GM21367 (cell line): ENCODE data around the gene TMEM245.

Experiments used
- ATAC-seq: cut with Tn5 transposase; IDR thresholded peaks from one replicate; pipeline ENCODE4 v1.9.1; 2021; ENCODE audit not compliant: unreplicated experiment

Gene TMEM245

DNA sequence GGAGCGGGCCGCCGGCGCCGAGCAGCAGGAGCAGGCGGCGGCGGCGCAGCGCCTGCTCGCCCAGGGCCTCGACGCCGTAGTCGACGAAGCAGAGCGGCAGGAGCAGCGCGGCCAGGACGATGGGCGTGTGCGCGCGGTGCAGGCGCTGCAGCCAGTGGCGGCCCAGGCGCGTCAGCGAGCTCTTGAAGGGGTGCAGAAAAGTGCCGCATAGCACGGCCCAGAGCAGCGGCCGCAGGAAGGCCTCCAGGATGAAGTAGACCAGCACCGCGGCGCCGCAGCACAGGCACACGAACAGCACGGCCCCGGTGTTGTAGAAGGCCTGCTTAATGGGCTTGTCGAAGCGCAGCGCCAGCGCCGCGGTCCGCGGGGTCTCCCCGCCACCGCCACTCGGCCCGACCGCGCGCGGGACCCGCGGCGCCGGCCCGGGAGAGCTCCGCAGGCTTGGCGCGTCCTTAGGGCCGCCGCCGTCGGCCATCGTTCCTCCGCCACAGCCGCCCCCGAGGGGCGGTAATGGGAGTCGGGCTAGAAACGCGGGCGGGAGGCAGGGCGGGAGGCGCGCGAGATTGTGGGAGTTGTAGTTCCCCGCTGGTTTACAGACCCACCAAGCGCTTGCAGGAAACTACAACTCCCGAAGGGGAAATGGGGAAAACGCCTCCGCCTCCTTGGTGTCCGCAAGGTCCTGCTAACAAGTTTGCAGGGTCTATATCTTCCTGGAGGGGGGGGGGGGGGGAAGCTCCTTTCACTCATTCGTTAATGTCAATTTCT lies at the start of gene TMEM245:
TMEM245 (minus strand) TSS at position 509 of the 765 bp plus-strand sequence; CDS start at position 475, 34 bp downstream.
- peak; percentile 88 for ATAC-seq

GRCh38 chr9:109168170-109168569 lies 48.4 kb upstream of the TMEM245 start:
- ATAC-seq = no peak

DNA sequence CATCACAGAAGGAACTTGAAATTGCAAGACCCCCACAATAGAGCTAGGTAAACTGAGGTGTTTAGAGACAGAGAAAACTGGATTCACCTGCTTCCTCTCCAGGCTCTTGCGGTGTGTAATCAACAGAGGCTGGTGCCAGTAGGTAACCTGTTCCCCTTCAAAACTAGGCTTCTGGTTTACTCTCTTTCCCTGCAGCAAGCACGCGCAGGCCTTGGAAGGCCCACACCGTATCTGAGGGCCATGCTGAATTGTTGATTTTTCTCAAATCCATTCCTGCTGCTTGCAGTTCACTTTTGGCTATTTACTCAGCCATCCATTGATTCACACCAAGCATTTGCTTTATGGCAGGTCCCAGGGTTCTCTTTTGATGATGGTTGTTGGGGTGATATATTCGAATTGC lies 48.0 kb upstream of the TMEM245 start:
- ATAC-seq = no peak

GRCh38 chr9:109166771-109167601 lies 47.2 kb upstream of the TMEM245 start, which contains the start of gene FRRS1L:
Gene FRRS1L, minus strand, starts transcription at chr9:109167249. Its CDS starts 111 bp downstream, at chr9:109167138.
- ATAC-seq = no peak

GRCh38 chr9:109166171-109166770 lies 46.5 kb upstream of the TMEM245 start:
- no peak for ATAC-seq

DNA sequence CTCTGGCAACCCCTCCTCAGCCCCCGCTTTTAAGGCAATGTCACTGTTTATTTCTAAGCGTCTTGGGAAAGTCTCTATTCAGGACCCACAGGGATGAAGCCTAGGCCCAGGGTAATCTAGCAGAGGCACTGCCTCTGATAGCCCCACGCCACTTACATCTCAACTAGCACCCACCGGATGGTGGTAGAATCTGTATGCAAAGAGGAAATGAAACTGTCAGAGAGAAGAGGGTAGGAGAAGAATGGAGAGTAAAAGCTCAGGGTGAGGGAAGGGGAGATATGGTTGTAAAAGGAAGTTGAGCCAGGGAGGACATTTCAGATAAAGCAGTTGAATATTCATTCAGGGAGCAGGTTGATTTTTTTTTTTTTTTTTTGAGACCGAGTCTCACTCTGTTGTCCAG lies 44.3 kb upstream of the TMEM245 start:
- peak; percentile 75 for ATAC-seq

DNA sequence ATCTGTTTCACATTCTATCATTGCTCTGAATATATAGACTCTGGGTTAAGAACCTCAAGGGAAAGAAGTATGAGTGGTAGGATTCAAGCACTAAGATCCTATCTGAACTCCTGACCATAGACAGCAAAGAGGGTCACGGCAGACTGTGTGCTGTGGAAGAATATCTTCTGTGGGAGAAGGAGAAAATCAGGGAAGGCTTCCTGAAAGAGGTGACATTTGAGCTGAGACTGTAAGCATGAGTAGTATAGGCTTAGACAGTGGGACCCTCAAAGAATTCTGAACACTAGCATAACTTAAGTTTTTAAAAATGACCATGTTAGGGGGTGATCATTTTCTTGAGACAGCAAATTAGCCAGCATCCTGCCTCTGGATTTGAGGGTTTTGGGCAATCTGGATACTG lies 43.4 kb upstream of the TMEM245 start:
- ATAC-seq = no peak

DNA sequence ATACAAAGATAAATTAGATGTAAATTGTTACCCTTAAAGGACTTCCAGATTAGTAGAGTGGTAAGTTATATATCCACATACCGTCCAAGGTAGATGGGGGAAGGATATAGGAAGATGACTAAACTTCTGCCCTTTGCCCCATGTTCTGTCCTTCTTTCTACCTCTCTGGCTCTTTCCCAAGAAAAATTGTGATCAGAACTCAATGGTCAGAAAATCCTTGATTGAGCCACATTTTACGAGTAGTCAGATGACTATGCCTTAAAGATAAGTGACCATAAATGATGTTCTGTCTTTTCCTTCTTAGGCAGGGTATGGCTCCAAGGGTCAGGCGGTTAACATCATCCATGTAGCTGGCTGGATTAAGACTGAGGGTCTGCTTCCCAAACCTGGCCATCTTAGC lies 42.9 kb upstream of the TMEM245 start:
- no peak for ATAC-seq

- ATAC-seq = no peak
Observed at GRCh38 chr9:109161471-109161870, 41.7 kb upstream of the TMEM245 start.

DNA sequence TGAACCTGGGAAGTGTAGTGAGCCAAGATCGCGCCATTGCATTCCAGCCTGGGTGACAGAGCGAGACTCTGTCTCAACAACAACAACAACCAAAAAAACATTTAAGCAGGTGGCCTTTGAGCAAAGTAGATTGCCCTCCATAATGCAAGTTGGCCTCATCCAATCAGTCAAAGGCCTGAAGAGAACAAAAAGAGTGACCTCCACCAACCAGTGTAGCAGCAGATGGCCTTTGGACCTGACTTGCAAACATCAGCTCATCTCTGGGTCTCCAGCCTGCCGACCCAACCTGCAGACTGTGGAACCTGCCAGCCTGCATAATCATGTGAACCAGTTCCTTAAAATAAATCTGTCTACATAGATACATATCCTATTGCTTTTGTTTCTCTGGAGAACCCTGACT lies 39.8 kb upstream of the TMEM245 start:
- no peak for ATAC-seq

DNA sequence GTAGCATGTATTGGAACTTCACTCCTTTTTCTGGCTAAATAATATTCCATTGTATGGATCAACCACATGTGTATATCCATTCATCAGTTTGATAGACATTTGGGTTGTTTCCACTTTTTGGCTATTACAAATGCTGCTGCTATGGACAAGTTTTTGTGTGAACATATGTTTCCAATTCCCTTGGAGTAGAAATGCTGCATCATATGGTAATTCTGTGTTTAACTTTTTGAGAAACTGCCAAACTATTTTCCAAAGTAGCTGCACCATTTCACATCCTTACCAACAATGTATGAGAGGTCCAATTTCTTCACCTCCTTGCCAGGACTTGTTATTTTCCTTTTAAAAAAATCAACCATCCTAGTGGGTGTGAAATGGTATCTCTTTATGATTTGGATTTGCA lies 38.9 kb upstream of the TMEM245 start:
- no peak for ATAC-seq

DNA sequence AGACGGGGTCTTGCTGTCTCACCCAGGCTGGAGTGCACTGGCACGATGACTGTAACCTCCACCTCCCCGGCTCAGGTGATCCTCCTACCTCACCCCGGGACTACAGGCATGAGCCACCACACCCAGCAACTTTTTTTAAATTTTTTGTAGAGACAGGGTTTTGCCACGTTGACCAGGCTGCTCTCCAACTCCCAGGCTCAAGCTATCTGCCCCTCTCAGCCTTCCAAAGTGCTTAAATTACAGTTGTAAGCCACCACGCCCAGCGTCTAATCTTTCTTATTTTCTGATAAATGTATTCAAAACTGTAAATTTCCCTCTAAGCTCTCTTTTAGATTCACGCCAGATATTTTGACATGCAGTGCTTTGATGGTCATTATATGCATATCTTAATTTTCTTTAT lies 37.0 kb upstream of the TMEM245 start:
- no peak for ATAC-seq

- ATAC-seq = no peak
Observed at GRCh38 chr9:109150925-109151545, 31.3 kb upstream of the TMEM245 start.

GRCh38 chr9:109149722-109150121 lies 30.0 kb upstream of the TMEM245 start:
- ATAC-seq = no peak

DNA sequence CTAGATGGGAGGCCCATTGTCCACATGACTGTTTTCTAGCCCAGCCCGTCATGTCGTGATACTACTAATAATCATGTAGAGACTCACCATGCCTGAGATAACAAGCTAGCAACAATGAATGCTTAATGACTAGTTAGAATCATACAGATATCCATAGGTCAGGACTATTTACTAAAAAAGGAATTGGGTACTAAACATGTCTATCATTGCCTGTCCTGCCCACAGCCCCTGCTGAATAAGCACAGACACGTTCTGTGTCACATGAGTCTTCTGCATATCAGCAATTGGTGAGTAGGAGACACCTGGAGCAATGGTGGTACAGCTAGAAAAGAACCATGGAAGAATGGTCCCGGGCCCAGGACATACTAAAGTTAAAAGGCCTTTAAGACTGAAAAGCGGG lies 29.3 kb upstream of the TMEM245 start:
- no peak for ATAC-seq

DNA sequence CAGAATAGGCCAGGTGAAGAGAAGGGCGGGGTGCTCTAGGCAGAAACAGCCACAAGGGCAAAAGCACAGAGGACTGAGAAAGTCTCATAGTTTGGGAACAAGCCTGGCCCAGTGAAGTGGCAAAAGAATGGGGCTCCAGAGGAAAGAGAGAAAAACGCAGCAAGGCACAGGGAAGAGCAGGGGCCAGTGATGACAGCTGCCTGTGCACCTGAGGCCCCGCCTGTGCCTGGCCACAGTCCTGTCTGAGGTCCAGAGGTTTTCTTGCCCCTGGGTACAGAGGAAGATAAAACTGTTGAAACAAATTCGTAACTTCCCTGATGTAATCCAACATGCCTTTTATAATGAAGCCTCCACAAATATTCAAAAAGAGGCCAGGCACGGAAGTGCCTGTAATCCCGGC lies 25.3 kb upstream of the TMEM245 start:
- no peak for ATAC-seq

- ATAC-seq = peak; percentile 97
Observed at GRCh38 chr9:109143881-109144562, 24.3 kb upstream of the TMEM245 start.

- ATAC-seq = no peak
Observed at GRCh38 chr9:109141375-109141774, 21.6 kb upstream of the TMEM245 start.

GRCh38 chr9:109139851-109140250 lies 20.1 kb upstream of the TMEM245 start:
- ATAC-seq = no peak

GRCh38 chr9:109138421-109138820 lies 18.7 kb upstream of the TMEM245 start:
- no peak for ATAC-seq

- ATAC-seq = no peak
Observed at GRCh38 chr9:109134167-109134578, 14.4 kb upstream of the TMEM245 start.
